Activated CD4-positive, alpha-beta T cell treated with anti-CD3 and anti-CD28 coated beads for 36 hours (primary cell): ENCODE results near the gene CGB2. TPM values are rescaled to one million over a fixed set of nuclear protein-coding genes. Genes with fewer than 3 reads are reported as not detected.

Experiments used
- ATAC-seq: fragments of 200-7000 bp; cut with Tn5 transposase; one replicate; pipeline ENCODE4 v1.10.0; 2021; ENCODE audit warnings: mild to moderate bottlenecking, moderate library complexity
- CTCF ChIA-PET: fragments of 350-600 bp; sonication (Branson Sonifier 250); formaldehyde crosslinking; loops from one replicate; lab custom pipeline; 2021; ENCODE audit warnings: antibody characterized with exemption; lab: Charles Lee
- POLR2A ChIA-PET: fragments of 350-600 bp; sonication (Branson Sonifier 250); formaldehyde crosslinking; loops from one replicate; lab custom pipeline; 2021; ENCODE audit warnings: antibody characterized with exemption, inconsistent platforms; lab: Charles Lee
- DNase-seq: peaks from one replicate; pipeline ENCODE4 v3.0.0-alpha.2; 2020
- H3K27ac Mint-ChIP-seq: one replicate; pipeline ENCODE4 v1.8.0; 2021; ENCODE audit warnings: mixed read lengths
- H3K27me3 Mint-ChIP-seq: one replicate; pipeline ENCODE4 v1.8.0; 2021; ENCODE audit warnings: mixed read lengths
- H3K36me3 Mint-ChIP-seq: one replicate; pipeline ENCODE4 v1.8.0; 2021; ENCODE audit warnings: low read depth, mixed read lengths
- H3K4me1 Mint-ChIP-seq: one replicate; pipeline ENCODE4 v1.8.0; 2021; ENCODE audit warnings: mixed read lengths
- H3K4me3 Mint-ChIP-seq: one replicate; pipeline ENCODE4 v1.8.0; 2021; ENCODE audit warnings: mild to moderate bottlenecking, moderate library complexity, mixed read lengths
- H3K9me3 Mint-ChIP-seq: one replicate; pipeline ENCODE4 v1.8.0; 2021; ENCODE audit warnings: low read depth, mixed read lengths
- intact Hi-C, 2 experiments: fragments of 100-400 bp; cut with DNase I in 1 of 2; cut with micrococcal nuclease in 1 of 2; formaldehyde crosslinking; loops; one replicate each; pipeline versions ENCODE4 v1.14.2 to v1.15.1; 2022 to 2024; cut with DNase I, micrococcal nuclease
- total RNA-seq, 2 experiments: library from RNA; stranded (reverse); gene quantifications; one replicate each; pipeline ENCODE4 v1.2.3, GENCODE V29; 2021

Gene CGB2
- total RNA-seq, 2 experiments from 2014 or later, result 0.43 TPM; not detected in 1

DNA sequence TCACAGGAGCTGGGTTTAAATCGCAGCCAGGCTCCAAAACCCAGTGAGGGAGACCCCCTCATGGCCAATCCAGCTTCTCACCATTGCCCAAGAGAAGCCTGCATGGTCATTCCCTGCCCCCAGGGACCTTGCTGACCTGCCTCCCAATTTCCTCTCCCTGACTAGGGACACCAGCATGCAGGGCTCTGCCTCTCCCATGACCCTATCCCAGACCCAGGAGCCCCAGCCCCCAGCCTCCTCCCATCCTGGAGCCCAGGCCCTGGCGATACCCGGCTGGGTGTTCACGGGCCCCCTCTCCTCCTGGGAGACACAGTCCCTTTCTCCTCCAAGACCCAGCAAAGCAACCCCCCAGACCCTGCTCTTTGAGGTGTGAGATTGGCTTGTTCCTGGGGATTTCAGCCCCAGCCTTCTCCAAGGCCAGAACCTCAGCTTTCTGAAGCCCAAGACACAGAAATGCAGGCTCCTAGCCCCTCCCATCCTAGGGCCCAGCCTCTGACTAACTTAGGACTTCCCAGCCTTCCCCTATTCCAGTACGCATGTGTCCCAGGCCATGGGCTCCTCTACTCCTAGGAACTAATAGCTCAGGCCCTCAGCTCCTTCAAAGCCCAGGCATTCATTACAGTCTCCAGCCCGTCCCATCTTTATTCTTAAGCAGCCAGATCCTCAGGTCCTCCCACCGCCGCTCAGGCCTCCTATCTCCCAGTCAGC is 39.7 kb upstream of the CGB2 start:
- H3K27ac Mint-ChIP-seq, result peak overlapping the region; percentile 97
- POLR2A ChIA-PET, result interaction anchor here (0.6 to 0.9 kb wide), 2 partner anchors 180 to 209 kb away, joined by 3 to 6 read pairs; no protein-coding TSS in a partner anchor
- no peaks in the 10 kb centered on the region for H3K27me3 Mint-ChIP-seq
- DNase-seq (no peak), ATAC-seq (no peak)
- CTCF ChIA-PET, result interaction anchor here (0.7 to 3.4 kb wide), 6 partner anchors 9 to 122 kb away, joined by 3 to 45 read pairs (median 7); no protein-coding TSS in a partner anchor
- peaks cover 39% of the 10 kb centered on the region for H3K36me3 Mint-ChIP-seq
- no peaks in the 10 kb centered on the region for H3K9me3 Mint-ChIP-seq
- H3K4me3 Mint-ChIP-seq, result peak overlapping the region; percentile 100
- intact Hi-C loops, result loop anchor here (1.0 to 10.0 kb wide), 8 partner anchors 27 to 1033 kb away; partner anchors contain the start of genes C19orf73 (in 1 of the 2), EMP3 (in 1 of the 2), FTL (in 1 of the 2) and PPFIA3 (in 1 of the 2)
- peaks cover 52% of the 10 kb centered on the region for H3K4me1 Mint-ChIP-seq

DNA sequence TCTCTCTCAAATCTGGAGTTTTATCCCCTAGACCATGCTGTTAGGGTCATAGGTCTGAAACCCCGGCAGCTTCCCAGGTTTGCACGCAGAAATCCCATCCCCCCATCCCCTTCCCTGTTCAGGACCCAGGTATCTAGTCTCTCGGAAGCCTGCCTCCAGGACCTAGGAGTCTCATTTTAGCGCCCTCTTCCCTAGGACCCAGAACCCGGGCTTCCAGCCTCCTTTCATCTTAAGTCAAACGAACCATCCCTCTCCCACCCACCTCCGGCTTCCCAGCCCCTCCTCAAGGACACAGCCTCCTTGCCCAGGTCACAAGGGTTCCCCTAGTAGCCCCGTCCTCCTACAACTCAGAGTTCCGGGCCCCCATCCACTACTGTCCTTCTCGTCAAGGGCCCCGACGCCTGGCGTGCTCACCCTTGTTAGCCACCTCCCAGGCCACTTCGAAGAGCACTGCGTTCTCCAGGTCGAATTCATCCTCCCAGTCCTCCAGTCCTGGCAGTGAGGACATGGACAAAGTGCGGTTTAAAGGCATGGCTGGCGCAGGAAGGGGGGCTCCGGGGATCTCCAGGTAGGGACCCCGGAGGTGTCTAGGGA is 39.0 kb upstream of the CGB2 start:
- intact Hi-C loops, result loop anchor here (1.0 to 10.0 kb wide), 28 partner anchors 27 to 1032 kb away; partner anchors contain the start of genes FTL (in 2 of the 2), ALDH16A1 (in 1 of the 2), BAX (in 1 of the 2) and C19orf73 (in 1 of the 2)
- POLR2A ChIA-PET, result interaction anchor here (0.6 to 1.3 kb wide), 6 partner anchors 9 to 347 kb away, joined by 3 to 10 read pairs (median 4); partner anchors contain the start of genes CA11 and NUCB1
- DNase-seq (peak; percentile 44), ATAC-seq (no peak)
- Mint-ChIP-seq H3K4me1 (peaks cover 47% of the 10 kb centered on the region), H3K27me3 (no peaks in the 10 kb centered on the region), H3K36me3 (peaks cover 36% of the 10 kb centered on the region), H3K9me3 (no peaks in the 10 kb centered on the region), H3K27ac (peak overlapping the region; percentile 97), H3K4me3 (peak overlapping the region; percentile 100)
- CTCF ChIA-PET, result interaction anchor here (0.6 to 3.4 kb wide), 28 partner anchors 9 to 630 kb away, joined by 3 to 45 read pairs (median 4); partner anchors contain the start of genes CA11, DHDH, FTL and HSD17B14

- ATAC-seq (peak; percentile 95), DNase-seq (peak; percentile 100)
- Mint-ChIP-seq H3K4me3 (peak within 1 kb of the TSS; percentile 100), H3K9me3 (no peaks in the 10 kb centered on the region), H3K27me3 (no peaks in the 10 kb centered on the region), H3K4me1 (peaks cover 41% of the 10 kb centered on the region), H3K27ac (peak within 1 kb of the TSS; percentile 97), H3K36me3 (peaks cover 31% of the 10 kb centered on the region)
- ChIA-PET POLR2A (interaction anchor here (0.5 to 1.3 kb wide), 12 partner anchors 10 to 918 kb away, joined by 3 to 10 read pairs (median 4); partner anchors contain the start of genes CA11 and NUCB1), CTCF (interaction anchor here (0.6 to 3.4 kb wide), 55 partner anchors 10 to 630 kb away, joined by 3 to 45 read pairs (median 4); partner anchors contain the start of genes BAX, CA11, DHDH and FTL)
- intact Hi-C loops, result loop anchor here (1.0 to 10.0 kb wide), 27 partner anchors 28 to 1031 kb away; partner anchors contain the start of genes FTL (in 2 of the 2), ALDH16A1 (in 1 of the 2), BAX (in 1 of the 2) and C19orf73 (in 1 of the 2)
Observed at GRCh38 chr19:48993175-48994034, 38.3 kb upstream of the CGB2 start, which contains the start of the genes GYS1 and RUVBL2. Gene GYS1 (minus strand): TSS chr19:48993309. CDS start chr19:48993112, 197 bp downstream. Gene RUVBL2 (plus strand): TSS chr19:48993887. CDS start chr19:48993912, 25 bp downstream.

DNA sequence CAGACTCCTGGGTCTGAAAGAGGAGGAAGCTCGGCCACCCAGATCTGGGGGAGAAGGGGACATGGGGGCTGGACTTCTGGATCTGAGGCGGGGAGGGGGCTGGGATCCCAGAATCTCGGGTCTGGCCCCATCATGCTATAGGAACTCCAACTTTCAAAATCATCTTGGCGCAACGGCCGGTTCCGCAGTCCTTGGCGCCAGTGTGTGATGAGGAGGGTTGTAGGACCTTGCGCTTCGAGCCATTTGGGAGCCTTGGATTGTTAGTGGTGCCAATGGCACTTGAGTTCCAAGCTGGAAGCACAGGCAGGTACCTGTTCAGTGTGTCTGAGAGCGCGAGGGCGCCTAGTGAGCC is 37.7 kb upstream of the CGB2 start:
- DNase-seq (no peak), ATAC-seq (no peak)
- no peaks in the 10 kb centered on the region for H3K27me3 Mint-ChIP-seq
- intact Hi-C loops, result loop anchor here (5.0 to 10.0 kb wide), 4 partner anchors 151 to 683 kb away; partner anchors contain the start of genes EMP3 (in 1 of the 2), PRMT1 (in 1 of the 2) and PRR12 (in 1 of the 2)
- peaks cover 28% of the 10 kb centered on the region for H3K36me3 Mint-ChIP-seq
- peak overlapping the region; percentile 100 for H3K4me3 Mint-ChIP-seq
- H3K27ac Mint-ChIP-seq, result peak overlapping the region; percentile 97
- POLR2A ChIA-PET, result interaction anchor here (0.5 to 1.3 kb wide), 8 partner anchors 25 to 918 kb away, joined by 3 to 10 read pairs (median 6); partner anchors contain the start of gene NUCB1
- H3K9me3 Mint-ChIP-seq, result no peaks in the 10 kb centered on the region
- CTCF ChIA-PET, result interaction anchor here (0.8 to 3.4 kb wide), 36 partner anchors 9 to 534 kb away, joined by 3 to 45 read pairs (median 4); partner anchors contain the start of genes BAX, CA11, DHDH and FTL
- H3K4me1 Mint-ChIP-seq, result peaks cover 41% of the 10 kb centered on the region

GRCh38 chr19:48997972-48998371 is 33.7 kb upstream of the CGB2 start:
- ChIA-PET CTCF (interaction anchor here (0.5 to 2.7 kb wide), 13 partner anchors 9 to 677 kb away, joined by 3 to 11 read pairs (median 4); partner anchors contain the start of gene CGB2), POLR2A (no interaction called here)
- Mint-ChIP-seq H3K4me1 (peaks cover 28% of the 10 kb centered on the region), H3K9me3 (no peaks in the 10 kb centered on the region), H3K36me3 (peaks cover 30% of the 10 kb centered on the region), H3K27me3 (no peaks in the 10 kb centered on the region), H3K4me3 (no peak overlapping the region), H3K27ac (no peak overlapping the region)
- no peak for ATAC-seq
- peak; percentile 83 for DNase-seq
- intact Hi-C loops, result loop anchor here (5.0 to 10.0 kb wide), 3 partner anchors 147 to 673 kb away; partner anchors contain the start of gene EMP3 (in 1 of the 2)

DNA sequence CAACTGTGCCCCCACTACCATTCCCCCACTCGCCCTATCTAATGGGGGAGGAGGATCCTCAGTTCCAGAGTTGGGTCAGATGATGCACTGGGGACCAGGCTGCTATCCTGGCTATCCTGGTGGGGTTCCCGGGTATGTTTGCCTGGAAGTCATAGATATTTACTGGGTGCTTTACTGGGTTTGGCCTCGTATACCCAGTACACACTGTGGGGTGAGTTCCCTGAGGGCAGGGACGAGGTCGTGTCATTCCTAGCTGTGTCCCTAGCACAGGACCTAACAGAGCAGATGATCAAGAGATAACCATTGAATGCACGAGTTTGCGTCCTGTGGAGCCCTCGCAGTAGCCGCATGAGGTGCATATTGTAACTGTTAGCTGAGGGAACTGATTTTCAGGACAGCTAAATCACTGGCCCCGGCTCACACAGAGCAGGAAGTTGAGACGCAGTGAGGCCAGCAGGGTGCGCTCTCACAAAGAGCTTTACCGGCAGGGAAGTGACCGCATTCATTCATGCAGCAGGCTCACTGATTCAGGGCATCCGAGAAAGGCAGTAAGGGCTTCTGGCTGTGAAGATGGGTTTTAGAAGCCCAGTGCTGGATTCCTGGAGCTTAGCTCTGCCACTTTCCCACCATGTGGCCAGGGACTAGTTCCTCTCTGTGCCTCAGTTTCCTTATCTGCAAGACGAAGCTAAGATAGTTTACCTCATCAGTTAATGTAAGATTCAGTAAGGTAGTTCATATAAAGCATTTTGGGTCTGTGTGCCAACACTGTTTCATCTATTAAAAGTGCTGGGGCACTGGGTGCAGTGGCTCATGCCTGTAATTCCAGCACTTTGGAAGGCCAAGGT is 32.0 kb upstream of the CGB2 start:
- ChIA-PET CTCF (interaction anchor here (0.6 to 2.7 kb wide), 19 partner anchors 10 to 204 kb away, joined by 3 to 13 read pairs (median 4); partner anchors contain the start of genes CGB2 and NUCB1), POLR2A (interaction anchor here (0.8 kb wide), 1 partner anchor 10 kb away, joined by 3 read pairs; no protein-coding TSS in a partner anchor)
- DNase-seq (peak; percentile 86), ATAC-seq (peak; percentile 90)
- intact Hi-C loops, result loop anchor here (5.0 to 10.0 kb wide), 3 partner anchors 145 to 675 kb away; partner anchors contain the start of gene EMP3 (in 1 of the 2)
- H3K27me3 Mint-ChIP-seq, result no peaks in the 10 kb centered on the region
- H3K4me1 Mint-ChIP-seq, result peaks cover 18% of the 10 kb centered on the region
- peaks cover 39% of the 10 kb centered on the region for H3K36me3 Mint-ChIP-seq
- H3K4me3 Mint-ChIP-seq, result no peak overlapping the region
- H3K9me3 Mint-ChIP-seq, result no peaks in the 10 kb centered on the region
- H3K27ac Mint-ChIP-seq, result no peak overlapping the region

GRCh38 chr19:49004133-49004532 is 27.6 kb upstream of the CGB2 start:
- H3K27me3 Mint-ChIP-seq, result no peaks in the 10 kb centered on the region
- H3K27ac Mint-ChIP-seq, result no peak overlapping the region
- POLR2A ChIA-PET, result no interaction called here
- peaks cover 43% of the 10 kb centered on the region for H3K36me3 Mint-ChIP-seq
- ATAC-seq (no peak), DNase-seq (no peak)
- no peak overlapping the region for H3K4me3 Mint-ChIP-seq
- intact Hi-C loops, result no loop called here
- CTCF ChIA-PET, result interaction anchor here (0.6 to 1.8 kb wide), 3 partner anchors 10 to 922 kb away, joined by 3 read pairs; partner anchors contain the start of gene RUVBL2
- no peaks in the 10 kb centered on the region for H3K9me3 Mint-ChIP-seq
- H3K4me1 Mint-ChIP-seq, result peaks cover 5% of the 10 kb centered on the region

DNA sequence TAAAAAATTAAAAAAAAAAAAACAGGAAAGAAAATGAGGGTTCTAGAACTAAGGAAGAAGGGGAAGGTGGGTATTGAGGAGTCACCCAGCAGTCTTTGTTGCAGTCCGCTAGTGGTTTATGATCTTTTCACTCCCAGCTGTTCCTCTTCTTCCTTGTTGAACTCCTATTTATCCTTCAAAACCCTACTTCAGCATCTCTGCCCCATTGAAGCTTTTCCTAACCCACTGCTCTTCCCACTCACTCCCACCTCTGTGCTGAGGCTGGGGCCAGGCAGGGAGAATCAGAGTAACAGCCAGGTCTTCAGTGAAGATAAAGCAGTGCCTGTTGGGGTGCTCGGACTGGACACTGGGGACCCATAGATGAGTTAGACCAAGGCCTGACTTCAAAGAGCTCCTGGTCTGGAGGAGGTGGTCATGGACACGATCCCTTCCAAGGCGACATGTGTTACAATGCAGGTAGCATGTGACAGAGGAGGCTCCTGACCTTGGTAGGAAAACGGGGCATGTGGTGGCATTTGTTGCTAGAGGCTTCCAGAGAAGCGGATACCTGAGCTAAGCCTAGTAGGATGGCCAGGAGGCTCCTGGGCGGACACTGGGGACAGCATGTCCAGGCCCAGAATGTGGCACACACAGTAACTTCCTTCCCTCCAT is 26.6 kb upstream of the CGB2 start:
- Mint-ChIP-seq H3K27me3 (no peaks in the 10 kb centered on the region), H3K36me3 (peaks cover 41% of the 10 kb centered on the region), H3K4me3 (no peak overlapping the region), H3K4me1 (no peaks in the 10 kb centered on the region), H3K27ac (no peak overlapping the region), H3K9me3 (no peaks in the 10 kb centered on the region)
- DNase-seq, result no peak
- POLR2A ChIA-PET, result no interaction called here
- ATAC-seq, result no peak
- intact Hi-C loops, result no loop called here
- CTCF ChIA-PET, result interaction anchor here (0.6 kb wide), 1 partner anchor 16 kb away, joined by 4 read pairs; no protein-coding TSS in a partner anchor

- Mint-ChIP-seq H3K9me3 (no peaks in the 10 kb centered on the region), H3K27me3 (no peaks in the 10 kb centered on the region), H3K36me3 (peaks cover 45% of the 10 kb centered on the region), H3K4me1 (no peaks in the 10 kb centered on the region), H3K4me3 (no peak overlapping the region), H3K27ac (no peak overlapping the region)
- DNase-seq (no peak), ATAC-seq (no peak)
- intact Hi-C loops, result no loop called here
- ChIA-PET POLR2A (no interaction called here), CTCF (interaction anchor here (0.6 to 1.3 kb wide), 2 partner anchors 9 to 15 kb away, joined by 3 to 4 read pairs; no protein-coding TSS in a partner anchor)
Observed at GRCh38 chr19:49006905-49007304, 24.8 kb upstream of the CGB2 start.
